HCT116 (cell line): Measurements from ENCODE around the gene DCLK3. TPM values are rescaled to one million over a fixed set of nuclear protein-coding genes. Genes with fewer than 3 reads are reported as not detected.

Experiments
- ATAC-seq: fragments of 200-7000 bp; cut with Tn5 transposase; 2 replicates; pipeline ENCODE4 v1.9.1; 2020; ENCODE audit warnings: mild to moderate bottlenecking, moderate library complexity
- BruUV-seq: library from RNA; stranded (reverse); fragments of 400-500 nt; replicated peaks from 2 replicates; lab custom pipeline; 2021; lab: Mats Ljungman, UMichigan
- CTCF ChIA-PET: fragments of 300-600 bp; sonication (Branson Sonifier 250); formaldehyde crosslinking; loops from one replicate; lab custom pipeline; 2021; ENCODE audit warnings: antibody characterized with exemption; lab: Charles Lee
- POLR2A ChIA-PET: fragments of 300-600, 350-600 bp; sonication (Branson Sonifier 250); formaldehyde crosslinking; loops from one replicate; lab custom pipeline; 2021; ENCODE audit warnings: antibody characterized with exemption; lab: Charles Lee
- RAD21 ChIA-PET, 2 experiments: fragments of 300-600 bp; sonication (Branson Sonifier 250); formaldehyde crosslinking; loops; one replicate each; lab custom pipeline; 2023; ENCODE audit warnings: low total read pairs in 2 of 2; ENCODE audit not compliant: uncharacterized antibody in 2 of 2, unreplicated experiment in 2 of 2, low non-redundant PET in 1 of 2; lab: Charles Lee
- DNase-seq: peaks from one replicate; pipeline ENCODE4 v3.0.0-alpha.2; 2010; ENCODE audit warnings: low read depth, low spot score
- H2AFZ ChIP-seq: fragments of 200-600 bp; shearing (Covaris generic), sonication (generic); 2 replicates; pipeline ENCODE4 v1.6.1; 2017; ENCODE audit warnings: low read depth, mixed run types, mixed read lengths, antibody characterized with exemption, low read length; ENCODE audit not compliant: poor library complexity, severe bottlenecking
- H3K27ac ChIP-seq: 2 replicates; pipeline ENCODE4 v1.5.1; 2012; ENCODE audit warnings: low read depth, low read length
- H3K27me3 ChIP-seq: fragments of 200-600 bp; sonication (generic); 2 replicates; pipeline ENCODE4 v1.6.1; 2016; ENCODE audit warnings: mixed run types, low read length, mixed read lengths; ENCODE audit not compliant: insufficient read depth
- H3K36me3 ChIP-seq, 2 experiments: fragments of 200-500 bp in 1 of 2; fragments of 200-600 bp in 1 of 2; sonication (Bioruptor generic) in 1 of 2; sonication (generic) in 1 of 2; 2 replicates each; pipeline versions ENCODE4 v1.5.1 to v1.6.1; 2014 to 2016; ENCODE audit warnings: low read length in 2 of 2, inconsistent platforms in 1 of 2, mixed read lengths in 1 of 2, mixed run types in 1 of 2; ENCODE audit not compliant: insufficient read depth in 2 of 2, control insufficient read depth in 1 of 2
- H3K4me1 ChIP-seq, 2 experiments: fragments of 200-600 bp in 1 of 2; sonication (generic) in 1 of 2; 2 replicates each; pipeline versions ENCODE4 v1.5.1 to v1.6.1; 2012 to 2017; ENCODE audit warnings: low read length in 2 of 2, inconsistent platforms in 1 of 2, mild to moderate bottlenecking in 1 of 2, mixed read lengths in 1 of 2, mixed run types in 1 of 2, moderate library complexity in 1 of 2; ENCODE audit not compliant: insufficient read depth in 2 of 2, control insufficient read depth in 1 of 2
- H3K4me2 ChIP-seq: fragments of 200-600 bp; sonication (generic); 2 replicates; pipeline ENCODE4 v1.6.1; 2017; ENCODE audit warnings: mixed run types, low read length, mixed read lengths
- H3K4me3 ChIP-seq, 2 experiments: fragments of 200-600 bp in 1 of 2; sonication (generic) in 1 of 2; replicated peaks in 1 of 2; 2 replicates each; pipeline ENCODE4 v1.5.1; 2011 to 2016; ENCODE audit warnings: low read length in 2 of 2, control low read depth in 1 of 2, low read depth in 1 of 2, mild to moderate bottlenecking in 1 of 2, mixed read lengths in 1 of 2, mixed run types in 1 of 2
- H3K79me2 ChIP-seq: fragments of 200-600 bp; sonication (generic); 2 replicates; pipeline ENCODE4 v1.6.1; 2017; ENCODE audit warnings: mild to moderate bottlenecking, mixed run types, low read length, moderate library complexity, mixed read lengths; ENCODE audit not compliant: insufficient read depth
- H3K9ac ChIP-seq: fragments of 200-600 bp; sonication (generic); 2 replicates; pipeline ENCODE4 v1.6.1; 2016; ENCODE audit warnings: low read length, mixed read lengths
- H3K9me2 ChIP-seq: fragments of 200-600 bp; sonication (generic), shearing (Covaris generic); 2 replicates; pipeline ENCODE4 v1.6.1; 2017; ENCODE audit warnings: mixed run types, mild to moderate bottlenecking, moderate library complexity; ENCODE audit not compliant: insufficient read depth
- H3K9me3 ChIP-seq, 2 experiments: fragments of 200-500 bp in 1 of 2; fragments of 200-600 bp in 1 of 2; sonication (Bioruptor generic) in 1 of 2; sonication (generic) in 1 of 2; 2 replicates each; pipeline ENCODE4 v1.6.1; 2014 to 2017; ENCODE audit warnings: low read length in 2 of 2, mixed read lengths in 2 of 2, inconsistent platforms in 1 of 2, low read depth in 1 of 2, mild to moderate bottlenecking in 1 of 2, mixed run types in 1 of 2, moderate library complexity in 1 of 2; ENCODE audit not compliant: control insufficient read depth in 1 of 2, insufficient read depth in 1 of 2
- H4K20me1 ChIP-seq: fragments of 200-600 bp; sonication (generic), shearing (Covaris generic); 2 replicates; pipeline ENCODE4 v1.6.1; 2017; ENCODE audit warnings: mixed run types, mild to moderate bottlenecking, moderate library complexity; ENCODE audit not compliant: insufficient read depth
- ATF3 ChIP-seq: IDR thresholded peaks from 2 replicates; pipeline ENCODE4 v1.6.1; 2012
- CBX3 ChIP-seq: IDR thresholded peaks from 2 replicates; pipeline ENCODE4 v1.6.1; 2012; ENCODE audit warnings: low read depth
- CEBPB ChIP-seq: IDR thresholded peaks from 2 replicates; pipeline ENCODE4 v1.6.1; 2012; ENCODE audit warnings: low read depth
- CTCF ChIP-seq, 3 experiments: fragments of 200-600 bp in 1 of 3; sonication (generic) in 1 of 3; IDR thresholded peaks in 2 of 3; conservative IDR thresholded peaks in 1 of 3; 2 replicates each; pipeline ENCODE4 v1.5.1; 2012 to 2017; ENCODE audit warnings: low read depth in 2 of 3, low read length in 2 of 3, antibody characterized with exemption in 1 of 3, borderline replicate concordance in 1 of 3, control low read depth in 1 of 3, mild to moderate bottlenecking in 1 of 3, mixed read lengths in 1 of 3, mixed run types in 1 of 3, moderate library complexity in 1 of 3; ENCODE audit not compliant: insufficient read depth in 1 of 3
- EZH2 ChIP-seq: fragments of 200-600 bp; sonication (generic); IDR thresholded peaks from 2 replicates; pipeline ENCODE4 v1.6.1; 2017; ENCODE audit warnings: antibody characterized with exemption, mixed run types
- EZH2phosphoT487 ChIP-seq: fragments of 200-600 bp; IDR thresholded peaks from 2 replicates; pipeline ENCODE4 v1.6.1; 2018; ENCODE audit warnings: antibody characterized with exemption, borderline replicate concordance
- FOSL1 ChIP-seq: IDR thresholded peaks from 2 replicates; pipeline ENCODE4 v1.6.1; 2012; ENCODE audit warnings: low read depth
- JUND ChIP-seq: IDR thresholded peaks from 2 replicates; pipeline ENCODE4 v1.6.1; 2012
- MAX ChIP-seq: IDR thresholded peaks from 2 replicates; pipeline ENCODE4 v1.6.1; 2012
- RAD21 ChIP-seq: IDR thresholded peaks from 2 replicates; pipeline ENCODE4 v1.6.1; 2012; ENCODE audit warnings: low read depth, mild to moderate bottlenecking
- SIN3A ChIP-seq: IDR thresholded peaks from 2 replicates; pipeline ENCODE4 v1.6.1; 2012; ENCODE audit warnings: low read depth
- SP1 ChIP-seq: IDR thresholded peaks from 2 replicates; pipeline ENCODE4 v1.6.1; 2012; ENCODE audit warnings: low read depth
- TCF7L2 ChIP-seq: IDR thresholded peaks from 2 replicates; pipeline ENCODE4 v1.7.0; 2011; ENCODE audit warnings: borderline replicate concordance, inconsistent platforms; ENCODE audit not compliant: insufficient read depth, insufficient read length; ENCODE audit errors: extremely low read depth
- YY1 ChIP-seq: IDR thresholded peaks from 2 replicates; pipeline ENCODE4 v1.6.1; 2011; ENCODE audit warnings: low read length, low read depth, moderate library complexity, mild to moderate bottlenecking; ENCODE audit not compliant: insufficient replicate concordance; ENCODE audit errors: extremely low read depth
- ZFX ChIP-seq: fragments of 450-650 bp; IDR thresholded peaks from 2 replicates; pipeline ENCODE4 v1.6.1; 2017
- ZNF274 ChIP-seq: fragments of 200-500 bp; sonication (Bioruptor generic); IDR thresholded peaks from 2 replicates; pipeline ENCODE4 v1.6.1; 2014; ENCODE audit warnings: mild to moderate bottlenecking, low read depth, low read length, inconsistent platforms
- intact Hi-C: fragments of 100-400 bp; cut with micrococcal nuclease; formaldehyde crosslinking; loops from 2 replicates; pipeline ENCODE4 v1.10.0; 2022
- total RNA-seq: library from RNA; stranded (reverse); gene quantifications from one replicate; pipeline ENCODE4 v1.2.1, GENCODE V29; 2021; ENCODE audit not compliant: unreplicated experiment

The DCLK3 gene
- total RNA-seq, 1 experiment from 2014 or later = not detected

GRCh38 chr3:36769926-36770325 is 5.6 kb upstream of the DCLK3 start (continued):
- TF ChIP-seq CTCF (IDR thresholded peaks at IDR 0.05 in 2 of 3, conservative IDR thresholded peaks at IDR 0.05 in 1 of 3; ENCODE audit: borderline replicate concordance in 1 of 3, insufficient read depth in 1 of 3, low read depth in 2 of 3, low read length in 2 of 3) (no peak), CEBPB (no peak), YY1 (no peak), ZNF274 (no peak), RAD21 (no peak), CBX3 (no peak), FOSL1 (no peak), TCF7L2 (no peak), MAX (no peak), SIN3A (no peak)

- ChIA-PET POLR2A (no interaction called here), RAD21 (no interaction called here), CTCF (no interaction called here)
- intact Hi-C loops = no loop called here
- Histone ChIP-seq H2AFZ (no peak overlapping the region), H3K9ac (no peak overlapping the region), H3K4me1 (no peaks in the 10 kb centered on the region), H3K27me3 (peaks cover 67% of the 10 kb centered on the region), H3K4me2 (no peak overlapping the region), H3K4me3 (no peak overlapping the region), H4K20me1 (no peaks in the 10 kb centered on the region), H3K79me2 (no peaks in the 10 kb centered on the region), H3K27ac (no peak overlapping the region), H3K36me3 (no peaks in the 10 kb centered on the region), H3K9me3 (no peaks in the 10 kb centered on the region), H3K9me2 (no peaks in the 10 kb centered on the region)
- ATAC-seq (no peak), DNase-seq (no peak)
- no TSS peak for BruUV-seq
- TF ChIP-seq CEBPB = no peak
- no peak for TF ChIP-seq CTCF (IDR thresholded peaks at IDR 0.05 in 2 of 3, conservative IDR thresholded peaks at IDR 0.05 in 1 of 3; ENCODE audit: borderline replicate concordance in 1 of 3, insufficient read depth in 1 of 3, low read depth in 2 of 3, low read length in 2 of 3)
- TF ChIP-seq JUND = no peak
- TF ChIP-seq CBX3 = no peak
- TF ChIP-seq EZH2 = no peak
- no peak for TF ChIP-seq RAD21
- no peak for TF ChIP-seq ZFX
- no peak for TF ChIP-seq SP1
- no peak for TF ChIP-seq EZH2phosphoT487
- no peak for TF ChIP-seq ATF3
Measured at GRCh38 chr3:36765104-36765503, 751 bp upstream of the DCLK3 start.
